GM18526 (cell line): ENCODE results near the gene STK4.

ENCODE experiments used
- POLR2A ChIP-seq: IDR thresholded peaks from 3 replicates; pipeline ENCODE4 v1.6.1; 2011; ENCODE audit not compliant: insufficient read length; ENCODE audit errors: extremely low read depth

STK4 gene

GRCh38 chr20:44963325-44964215 is 2.7 kb upstream of the STK4 start:
- no peak for TF ChIP-seq POLR2A

- TF ChIP-seq POLR2A, result no peak
Measured at GRCh38 chr20:44965651-44966029, 672 bp upstream of the STK4 start.

- no peak for TF ChIP-seq POLR2A
Measured at GRCh38 chr20:44967207-44967807, 995 bp downstream of the STK4 start.

GRCh38 chr20:44969300-44969894 is 3.1 kb downstream of the STK4 start:
- TF ChIP-seq POLR2A, result no peak

GRCh38 chr20:44970243-44970757 is 4.0 kb downstream of the STK4 start:
- no peak for TF ChIP-seq POLR2A

- TF ChIP-seq POLR2A, result no peak
Measured at GRCh38 chr20:44973053-44973452, 6.7 kb downstream of the STK4 start.

- no peak for TF ChIP-seq POLR2A
Measured at GRCh38 chr20:44976698-44977097, 10.4 kb downstream of the STK4 start.

GRCh38 chr20:44979090-44979621 is 12.8 kb downstream of the STK4 start:
- no peak for TF ChIP-seq POLR2A

GRCh38 chr20:44981736-44982406 is 15.6 kb downstream of the STK4 start:
- no peak for TF ChIP-seq POLR2A

- no peak for TF ChIP-seq POLR2A
Measured at GRCh38 chr20:44983093-44983674, 16.9 kb downstream of the STK4 start.

- TF ChIP-seq POLR2A, result no peak
Measured at GRCh38 chr20:44988631-44989171, 22.4 kb downstream of the STK4 start.

GRCh38 chr20:44990425-44990824 is 24.1 kb downstream of the STK4 start:
- no peak for TF ChIP-seq POLR2A

- no peak for TF ChIP-seq POLR2A
Measured at GRCh38 chr20:44990957-44991356, 24.6 kb downstream of the STK4 start.

GRCh38 chr20:44993343-44993742 is 27.0 kb downstream of the STK4 start:
- TF ChIP-seq POLR2A, result no peak
